Muscle of leg (tissue), 11 donors: ENCODE data around the gene FASTKD1. TPM values are rescaled to one million over a fixed set of nuclear protein-coding genes. Genes with fewer than 3 reads are reported as not detected.
A peak's percentile ranks its signal among the peaks of the same experiment; 100 is the strongest.

Experiments used
- DNase-seq: peaks from one replicate; pipeline ENCODE4 v3.0.0; 2013
- H3K27ac ChIP-seq: one replicate; pipeline ENCODE4 v1.5.1; 2013; ENCODE audit warnings: mild to moderate bottlenecking, low read length, control low read depth
- H3K27me3 ChIP-seq: one replicate; pipeline ENCODE4 v1.6.1; 2013; ENCODE audit warnings: low read length; ENCODE audit not compliant: control insufficient read depth, insufficient read depth
- H3K36me3 ChIP-seq: one replicate; pipeline ENCODE4 v1.6.1; 2013; ENCODE audit warnings: low read length; ENCODE audit not compliant: control insufficient read depth, insufficient read depth
- H3K4me1 ChIP-seq: one replicate; pipeline ENCODE4 v1.6.1; 2013; ENCODE audit warnings: low read length; ENCODE audit not compliant: control insufficient read depth, insufficient read depth
- H3K4me3 ChIP-seq: one replicate; pipeline ENCODE4 v1.5.1; 2013; ENCODE audit warnings: low read length, control low read depth
- H3K9me3 ChIP-seq: replicated peaks from 2 replicates; pipeline ENCODE4 v1.6.1; 2013; ENCODE audit warnings: low read depth, low read length; ENCODE audit not compliant: control insufficient read depth
- whole genome bisulfite sequencing: methylation state at CpG from one replicate; pipeline ENCODE4 v1.1.5; 2013; ENCODE audit warnings: missing lambda C conversion rate; ENCODE audit not compliant: insufficient coverage; 5-methylcytosine and 5-hydroxymethylcytosine counted together
- polyA plus RNA-seq, 8 donors: library from polyadenylated mRNA; unstranded; fragments of 120-200 nt; gene quantifications; one replicate each; pipeline versions ENCODE4 v1.2.1 to v1.2.3, GENCODE V29; 2013; ENCODE audit warnings: inconsistent platforms in 1 of 8, low replicate concordance in 1 of 8; ENCODE audit not compliant: insufficient read length in 8 of 8, insufficient read depth in 1 of 8
- total RNA-seq: library from RNA; stranded (reverse); fragments of 120-200 nt; gene quantifications from one replicate; pipeline ENCODE4 v1.2.4, GENCODE V29; 2013

Gene FASTKD1
- total and polyA plus RNA-seq, 9 donors: 12.0 to 28.8 (median 20.1) TPM

- no peaks in the 10 kb centered on the region for H3K27me3 ChIP-seq
- H3K4me3 ChIP-seq: no peak overlapping the region
- H3K4me1 ChIP-seq: no peaks in the 10 kb centered on the region
- DNase-seq: no peak
- H3K9me3 ChIP-seq: peaks cover 2% of the 10 kb centered on the region
- no peak overlapping the region for H3K27ac ChIP-seq
- peaks cover 5% of the 10 kb centered on the region for H3K36me3 ChIP-seq
Measured at GRCh38 chr2:169490834-169491233, 82.8 kb downstream of the FASTKD1 start.

GRCh38 chr2:169486487-169486886 is 87.2 kb downstream of the FASTKD1 start:
- no peak for DNase-seq
- H3K36me3 ChIP-seq: peaks cover 24% of the 10 kb centered on the region
- no peaks in the 10 kb centered on the region for H3K4me1 ChIP-seq
- H3K27ac ChIP-seq: no peak overlapping the region
- H3K9me3 ChIP-seq: peaks cover 2% of the 10 kb centered on the region
- no peaks in the 10 kb centered on the region for H3K27me3 ChIP-seq
- no peak overlapping the region for H3K4me3 ChIP-seq

- DNase-seq: no peak
- H3K27me3 ChIP-seq: no peaks in the 10 kb centered on the region
- H3K9me3 ChIP-seq: peaks cover under 1% of the 10 kb centered on the region
- WGBS: no CpG with 5 or more reads among the region's 1 CpG
- H3K36me3 ChIP-seq: peaks cover 24% of the 10 kb centered on the region
- H3K4me3 ChIP-seq: no peak overlapping the region
- no peaks in the 10 kb centered on the region for H3K4me1 ChIP-seq
- H3K27ac ChIP-seq: no peak overlapping the region
Measured at GRCh38 chr2:169485650-169486138, 88.0 kb downstream of the FASTKD1 start.

- Histone ChIP-seq H3K9me3 (no peaks in the 10 kb centered on the region), H3K36me3 (peaks cover 18% of the 10 kb centered on the region), H3K4me3 (peak overlapping the region; percentile 67), H3K4me1 (peaks cover 6% of the 10 kb centered on the region), H3K27me3 (no peaks in the 10 kb centered on the region), H3K27ac (peak overlapping the region; percentile 83)
- 20% methylated on average over 2 of the region's 9 CpGs for WGBS
- DNase-seq: peak; percentile 15
Measured at GRCh38 chr2:169480079-169480465, 93.6 kb downstream of the FASTKD1 start.

Other genes with a start within 250 kb of the FASTKD1 start
- gene LRP2, start 211.3 kb downstream of the FASTKD1 start, total RNA-seq: 0.13 TPM
- under 1 TPM in 7 of 8 donors, not detected in 1; 0.05 to 0.40 (median 0.09) TPM for gene LRP2, start 211.3 kb downstream of the FASTKD1 start, polyA plus RNA-seq
- gene BBS5, start 94.4 kb downstream of the FASTKD1 start, total RNA-seq: 4.9 TPM
- 1 to 10 TPM; 3.3 to 7.0 (median 5.0) TPM for gene BBS5, start 94.4 kb downstream of the FASTKD1 start, polyA plus RNA-seq
- gene KLHL41, start 64.2 kb downstream of the FASTKD1 start, total RNA-seq: 2,102 TPM
- gene KLHL41, start 64.2 kb downstream of the FASTKD1 start, polyA plus RNA-seq: 1,000 to 10,000 TPM; 2,407 to 3,717 (median 3,124) TPM
- gene PPIG, start 10.5 kb upstream of the FASTKD1 start, total RNA-seq: 35.2 TPM
- gene PPIG, start 10.5 kb upstream of the FASTKD1 start, polyA plus RNA-seq: 10 to 100 TPM; 44.5 to 61.0 (median 50.5) TPM
- gene CFAP210, start 120.5 kb upstream of the FASTKD1 start, total RNA-seq: not detected
- under 1 TPM; 0.10 to 0.57 (median 0.17) TPM for gene CFAP210, start 120.5 kb upstream of the FASTKD1 start, polyA plus RNA-seq
- gene PHOSPHO2, start 120.6 kb upstream of the FASTKD1 start, total RNA-seq: 3.7 TPM
- gene PHOSPHO2, start 120.6 kb upstream of the FASTKD1 start, polyA plus RNA-seq: 1 to 10 TPM; 2.7 to 8.2 (median 4.5) TPM
- gene KLHL23, start 160.0 kb upstream of the FASTKD1 start, total RNA-seq: 39.9 TPM
- gene KLHL23, start 160.0 kb upstream of the FASTKD1 start, polyA plus RNA-seq: 10 to 100 TPM; 22.2 to 31.5 (median 29.3) TPM
- 76.4 TPM for gene SSB, start 225.0 kb upstream of the FASTKD1 start, total RNA-seq
- 100 to 1,000 TPM; 105 to 128 (median 116) TPM for gene SSB, start 225.0 kb upstream of the FASTKD1 start, polyA plus RNA-seq